Mesendoderm (in vitro differentiated cells): ENCODE results near the gene IL1RAPL1. TPM values are rescaled to one million over a fixed set of nuclear protein-coding genes. Genes with fewer than 3 reads are reported as not detected.
A peak's percentile ranks its signal among the peaks of the same experiment; 100 is the strongest.

Experiments
- DNase-seq: peaks from one replicate; pipeline ENCODE4 v3.0.0; 2013
- H2AK5ac ChIP-seq: 2 replicates; pipeline ENCODE4 v1.6.1; 2013; ENCODE audit warnings: low read length, inconsistent platforms
- H2BK120ac ChIP-seq: 2 replicates; pipeline ENCODE4 v1.6.1; 2013; ENCODE audit warnings: low read depth, mild to moderate bottlenecking, low read length, moderate library complexity, mixed read lengths
- H2BK15ac ChIP-seq: replicated peaks from 2 replicates; pipeline ENCODE4 v1.6.1; 2013; ENCODE audit warnings: low read depth, mild to moderate bottlenecking, moderate library complexity
- H2BK5ac ChIP-seq: 2 replicates; pipeline ENCODE4 v1.6.1; 2013; ENCODE audit warnings: low read length, inconsistent platforms
- H3K18ac ChIP-seq: 2 replicates; pipeline ENCODE4 v1.6.1; 2013; ENCODE audit warnings: mild to moderate bottlenecking, low read length, mixed read lengths
- H3K23ac ChIP-seq: one replicate; pipeline ENCODE4 v1.6.1; 2013; ENCODE audit warnings: low read length
- H3K27ac ChIP-seq: 2 replicates; pipeline ENCODE4 v1.5.1; 2013; ENCODE audit warnings: low read depth, mild to moderate bottlenecking, inconsistent platforms, low read length, moderate library complexity
- H3K27me3 ChIP-seq: 2 replicates; pipeline ENCODE4 v1.6.1; 2013; ENCODE audit warnings: low read length, control low read depth, mild to moderate bottlenecking, inconsistent platforms; ENCODE audit not compliant: insufficient read depth, poor library complexity
- H3K36me3 ChIP-seq: 2 replicates; pipeline ENCODE4 v1.6.1; 2013; ENCODE audit warnings: low read length, inconsistent platforms; ENCODE audit not compliant: control insufficient read depth, insufficient read depth
- H3K4ac ChIP-seq: one replicate; pipeline ENCODE4 v1.6.1; 2013; ENCODE audit warnings: low read depth, mild to moderate bottlenecking, low read length, moderate library complexity
- H3K4me1 ChIP-seq: 2 replicates; pipeline ENCODE4 v1.6.1; 2013; ENCODE audit warnings: low read depth, low read length, inconsistent platforms; ENCODE audit not compliant: control insufficient read depth
- H3K4me2 ChIP-seq: 2 replicates; pipeline ENCODE4 v1.6.1; 2013; ENCODE audit warnings: low read length
- H3K4me3 ChIP-seq: 2 replicates; pipeline ENCODE4 v1.5.1; 2013; ENCODE audit warnings: mild to moderate bottlenecking, low read length
- H3K56ac ChIP-seq: one replicate; pipeline ENCODE4 v1.6.1; 2013; ENCODE audit warnings: low read length
- H3K79me1 ChIP-seq: 2 replicates; pipeline ENCODE4 v1.6.1; 2013; ENCODE audit warnings: low read length, inconsistent platforms
- H3K79me2 ChIP-seq: 2 replicates; pipeline ENCODE4 v1.6.1; 2013; ENCODE audit warnings: mild to moderate bottlenecking, low read length; ENCODE audit not compliant: control insufficient read depth, insufficient read depth
- H3K9ac ChIP-seq: 2 replicates; pipeline ENCODE4 v1.6.1; 2013; ENCODE audit warnings: low read length, inconsistent platforms
- H4K5ac ChIP-seq: one replicate; pipeline ENCODE4 v1.6.1; 2013; ENCODE audit warnings: low read length
- H4K8ac ChIP-seq: one replicate; pipeline ENCODE4 v1.6.1; 2013; ENCODE audit warnings: low read depth, mild to moderate bottlenecking, control low read depth, low read length, moderate library complexity
- WGBS: extraction: QIAGEN DNeasy Blood & Tissue Kit; methylation state at CpG from one replicate; pipeline ENCODE4 v1.1.7; 2013; ENCODE audit warnings: low lambda C conversion rate, missing lambda C conversion rate; ENCODE audit not compliant: insufficient coverage; ENCODE audit errors: extremely low coverage; 5-methylcytosine and 5-hydroxymethylcytosine counted together
- polyA plus RNA-seq, 2 experiments: library from polyadenylated mRNA; stranded (reverse); fragments of 200-250 nt; gene quantifications; one replicate each; pipeline ENCODE4 v1.2.3, GENCODE V29; 2013

Gene IL1RAPL1
- polyA plus RNA-seq (2013, experiment 1 of 2) = 2.6 TPM
- polyA plus RNA-seq (2013, experiment 2 of 2) = 2.4 TPM

- Histone ChIP-seq H2BK15ac (no peak within 1 kb of the TSS), H3K9ac (no peak within 1 kb of the TSS), H2BK120ac (no peak within 1 kb of the TSS), H3K4me3 (no peak within 1 kb of the TSS), H3K4me2 (peak within 1 kb of the TSS; percentile 44), H3K4ac (no peak within 1 kb of the TSS), H4K5ac (no peak within 1 kb of the TSS), H3K27ac (no peak within 1 kb of the TSS), H2AK5ac (no peak within 1 kb of the TSS), H3K18ac (no peak within 1 kb of the TSS), H3K79me2 (no peaks in the 10 kb centered on the region), H3K79me1 (no peaks in the 10 kb centered on the region), H3K4me1 (no peaks in the 10 kb centered on the region), H3K36me3 (no peaks in the 10 kb centered on the region), H3K56ac (peak within 1 kb of the TSS; percentile 34), H2BK5ac (no peak within 1 kb of the TSS), H3K27me3 (no peaks in the 10 kb centered on the region), H3K23ac (no peak within 1 kb of the TSS), H4K8ac (no peak within 1 kb of the TSS)
- peak; percentile 38 for DNase-seq
- WGBS = no CpG with 5 or more reads among the region's 15 CpGs
These were observed at the start of gene IL1RAPL1 for GRCh38 chrX:28586981-28587551. Gene IL1RAPL1 (plus strand): TSS chrX:28587446.

- Histone ChIP-seq H2AK5ac (no peak overlapping the region), H3K79me1 (no peaks in the 10 kb centered on the region), H3K4me3 (no peak overlapping the region), H3K27ac (no peak overlapping the region), H3K79me2 (no peaks in the 10 kb centered on the region), H2BK120ac (no peak overlapping the region), H3K56ac (no peak overlapping the region), H3K9ac (no peak overlapping the region), H3K36me3 (no peaks in the 10 kb centered on the region), H3K18ac (no peak overlapping the region), H2BK15ac (no peak overlapping the region), H4K5ac (no peak overlapping the region), H3K27me3 (no peaks in the 10 kb centered on the region), H3K23ac (no peak overlapping the region), H3K4ac (no peak overlapping the region), H2BK5ac (no peak overlapping the region), H4K8ac (no peak overlapping the region), H3K4me2 (no peak overlapping the region), H3K4me1 (no peaks in the 10 kb centered on the region)
- no peak for DNase-seq
- whole genome bisulfite sequencing = no CpG with 5 or more reads among the region's 2 CpGs
These were observed 44.5 kb upstream of the IL1RAPL1 start for GRCh38 chrX:28542791-28543190.

- Histone ChIP-seq H3K27ac (no peak overlapping the region), H3K36me3 (no peaks in the 10 kb centered on the region), H4K8ac (no peak overlapping the region), H2BK5ac (no peak overlapping the region), H3K79me1 (no peaks in the 10 kb centered on the region), H4K5ac (no peak overlapping the region), H3K4me3 (no peak overlapping the region), H3K27me3 (no peaks in the 10 kb centered on the region), H3K56ac (no peak overlapping the region), H3K4me2 (no peak overlapping the region), H3K18ac (no peak overlapping the region), H3K79me2 (no peaks in the 10 kb centered on the region), H3K4ac (no peak overlapping the region), H3K9ac (no peak overlapping the region), H3K4me1 (no peaks in the 10 kb centered on the region), H2BK15ac (no peak overlapping the region), H2BK120ac (no peak overlapping the region), H3K23ac (no peak overlapping the region), H2AK5ac (no peak overlapping the region)
- WGBS = no CpG with 5 or more reads among the region's 4 CpGs
- DNase-seq = peak; percentile 53
These were observed 37.4 kb upstream of the IL1RAPL1 start for GRCh38 chrX:28549838-28550237.

GRCh38 chrX:28550331-28550872 lies 36.8 kb upstream of the IL1RAPL1 start:
- Histone ChIP-seq H3K79me1 (no peaks in the 10 kb centered on the region), H3K4me2 (no peak overlapping the region), H3K4me3 (no peak overlapping the region), H3K9ac (no peak overlapping the region), H2BK15ac (no peak overlapping the region), H3K27ac (no peak overlapping the region), H3K4me1 (no peaks in the 10 kb centered on the region), H3K79me2 (no peaks in the 10 kb centered on the region), H3K56ac (no peak overlapping the region), H3K4ac (no peak overlapping the region), H2AK5ac (no peak overlapping the region), H3K18ac (no peak overlapping the region), H3K23ac (no peak overlapping the region), H2BK5ac (no peak overlapping the region), H2BK120ac (no peak overlapping the region), H3K36me3 (no peaks in the 10 kb centered on the region), H3K27me3 (no peaks in the 10 kb centered on the region), H4K8ac (no peak overlapping the region), H4K5ac (no peak overlapping the region)
- no CpG with 5 or more reads among the region's 8 CpGs for WGBS
- DNase-seq = no peak

- Histone ChIP-seq H2BK15ac (no peak overlapping the region), H3K27me3 (no peaks in the 10 kb centered on the region), H3K23ac (no peak overlapping the region), H3K79me1 (no peaks in the 10 kb centered on the region), H3K4ac (no peak overlapping the region), H3K36me3 (no peaks in the 10 kb centered on the region), H2BK120ac (no peak overlapping the region), H3K9ac (no peak overlapping the region), H4K8ac (no peak overlapping the region), H3K27ac (no peak overlapping the region), H3K56ac (no peak overlapping the region), H3K18ac (no peak overlapping the region), H3K4me3 (no peak overlapping the region), H3K4me2 (no peak overlapping the region), H4K5ac (no peak overlapping the region), H2AK5ac (no peak overlapping the region), H3K79me2 (no peaks in the 10 kb centered on the region), H3K4me1 (no peaks in the 10 kb centered on the region), H2BK5ac (no peak overlapping the region)
- DNase-seq = no peak
- no CpG with 5 or more reads among the region's 1 CpG for WGBS
These were observed 34.9 kb upstream of the IL1RAPL1 start for GRCh38 chrX:28552322-28552721.
